IPS DF 6.9 (cell line): ENCODE measurements around the gene CEND1.

Experiments used
- DNase-seq: peaks from one replicate; pipeline ENCODE4 v3.0.0-alpha.2; 2013; ENCODE audit warnings: low read depth, low spot score
- H3K27ac ChIP-seq: one replicate; pipeline ENCODE4 v1.5.1; 2013; ENCODE audit warnings: low read length, control low read depth
- H3K27me3 ChIP-seq: 2 replicates; pipeline ENCODE4 v1.6.1; 2013; ENCODE audit warnings: mild to moderate bottlenecking, low read length; ENCODE audit not compliant: control insufficient read depth, insufficient read depth
- H3K36me3 ChIP-seq: 2 replicates; pipeline ENCODE4 v1.6.1; 2013; ENCODE audit warnings: low read length; ENCODE audit not compliant: control insufficient read depth, insufficient read depth
- H3K4me1 ChIP-seq: 2 replicates; pipeline ENCODE4 v1.6.1; 2013; ENCODE audit warnings: low read length; ENCODE audit not compliant: control insufficient read depth, insufficient read depth
- H3K4me3 ChIP-seq: 2 replicates; pipeline ENCODE4 v1.5.1; 2013; ENCODE audit warnings: mild to moderate bottlenecking, low read length
- H3K9me3 ChIP-seq: 2 replicates; pipeline ENCODE4 v1.6.1; 2013; ENCODE audit warnings: low read length, inconsistent platforms; ENCODE audit not compliant: control insufficient read depth, insufficient read depth
- WGBS: extraction: QIAGEN DNeasy Blood & Tissue Kit; methylation state at CpG from one replicate; pipeline ENCODE4 v1.1.7; 2013; ENCODE audit warnings: mixed read lengths, missing lambda C conversion rate; ENCODE audit not compliant: insufficient read length, insufficient coverage; 5-methylcytosine and 5-hydroxymethylcytosine counted together

The CEND1 gene

GRCh38 chr11:833114-833791 is 43.4 kb upstream of the CEND1 start:
- Histone ChIP-seq H3K4me1 (peaks cover 24% of the 10 kb centered on the region), H3K4me3 (peak overlapping the region; percentile 59), H3K9me3 (no peaks in the 10 kb centered on the region), H3K36me3 (peaks cover 6% of the 10 kb centered on the region), H3K27ac (no peak overlapping the region), H3K27me3 (peaks cover 6% of the 10 kb centered on the region; the same call in 1 of the 2 replicates)
- no peak for DNase-seq
- no CpG with 5 or more reads among the region's 55 CpGs for WGBS

GRCh38 chr11:832529-833113 is 42.7 kb upstream of the CEND1 start, which contains the start of gene CD151:
Gene CD151, plus strand, starts transcription at chr11:832952. Its CDS starts 3,118 bp downstream, at chr11:836070.
- Histone ChIP-seq H3K27me3 (peaks cover 6% of the 10 kb centered on the region; the same call in 1 of the 2 replicates), H3K9me3 (no peaks in the 10 kb centered on the region), H3K4me1 (peaks cover 28% of the 10 kb centered on the region), H3K4me3 (peak within 1 kb of the TSS; percentile 59), H3K36me3 (peaks cover under 1% of the 10 kb centered on the region), H3K27ac (no peak within 1 kb of the TSS)
- WGBS: no CpG with 5 or more reads among the region's 67 CpGs
- DNase-seq: no peak

GRCh38 chr11:831961-832528 is 42.2 kb upstream of the CEND1 start:
- peak overlapping the region; percentile 59; the same call in 1 of the 2 replicates for H3K4me3 ChIP-seq
- no CpG with 5 or more reads among the region's 23 CpGs for WGBS
- no peak overlapping the region for H3K27ac ChIP-seq
- peaks cover 6% of the 10 kb centered on the region; the same call in 1 of the 2 replicates for H3K27me3 ChIP-seq
- no peaks in the 10 kb centered on the region for H3K36me3 ChIP-seq
- H3K4me1 ChIP-seq: peaks cover 28% of the 10 kb centered on the region
- no peak for DNase-seq
- H3K9me3 ChIP-seq: no peaks in the 10 kb centered on the region

- Histone ChIP-seq H3K27me3 (peaks cover 6% of the 10 kb centered on the region; the same call in 1 of the 2 replicates), H3K27ac (no peak overlapping the region), H3K9me3 (no peaks in the 10 kb centered on the region), H3K4me3 (no peak overlapping the region; the same call in 1 of the 2 replicates), H3K36me3 (no peaks in the 10 kb centered on the region), H3K4me1 (peaks cover 28% of the 10 kb centered on the region)
- no CpG with 5 or more reads among the region's 31 CpGs for WGBS
- no peak for DNase-seq
These were observed 41.4 kb upstream of the CEND1 start for GRCh38 chr11:831118-831864.

- Histone ChIP-seq H3K27me3 (peaks cover 6% of the 10 kb centered on the region; the same call in 1 of the 2 replicates), H3K4me3 (peak overlapping the region; percentile 51; the same call in 1 of the 2 replicates), H3K9me3 (no peaks in the 10 kb centered on the region), H3K4me1 (peaks cover 28% of the 10 kb centered on the region), H3K36me3 (no peaks in the 10 kb centered on the region), H3K27ac (no peak overlapping the region)
- no CpG with 5 or more reads among the region's 78 CpGs for WGBS
- no peak for DNase-seq
These were observed 40.6 kb upstream of the CEND1 start for GRCh38 chr11:830295-831117.

GRCh38 chr11:829847-830294 is 40.0 kb upstream of the CEND1 start:
- WGBS: no CpG with 5 or more reads among the region's 39 CpGs
- Histone ChIP-seq H3K27me3 (peaks cover 6% of the 10 kb centered on the region; the same call in 1 of the 2 replicates), H3K27ac (no peak overlapping the region), H3K4me3 (peak overlapping the region; percentile 27; the same call in 1 of the 2 replicates), H3K4me1 (peaks cover 28% of the 10 kb centered on the region), H3K9me3 (no peaks in the 10 kb centered on the region), H3K36me3 (no peaks in the 10 kb centered on the region)
- DNase-seq: no peak

- no CpG with 5 or more reads among the region's 40 CpGs for WGBS
- no peaks in the 10 kb centered on the region for H3K9me3 ChIP-seq
- peaks cover 24% of the 10 kb centered on the region for H3K4me1 ChIP-seq
- peaks cover 3% of the 10 kb centered on the region; the same call in 1 of the 2 replicates for H3K36me3 ChIP-seq
- no peak for DNase-seq
- H3K4me3 ChIP-seq: peak overlapping the region; percentile 27; the same call in 1 of the 2 replicates
- peaks cover 6% of the 10 kb centered on the region; the same call in 1 of the 2 replicates for H3K27me3 ChIP-seq
- H3K27ac ChIP-seq: no peak overlapping the region
These were observed 39.4 kb upstream of the CEND1 start for GRCh38 chr11:829176-829846.

GRCh38 chr11:828506-829175 is 38.8 kb upstream of the CEND1 start:
- Histone ChIP-seq H3K9me3 (no peaks in the 10 kb centered on the region), H3K27me3 (peaks cover 6% of the 10 kb centered on the region; the same call in 1 of the 2 replicates), H3K27ac (no peak overlapping the region), H3K4me1 (peaks cover 21% of the 10 kb centered on the region), H3K4me3 (no peak overlapping the region; the same call in 1 of the 2 replicates), H3K36me3 (peaks cover 9% of the 10 kb centered on the region; the same call in 1 of the 2 replicates)
- no peak for DNase-seq
- WGBS: no CpG with 5 or more reads among the region's 21 CpGs

- Histone ChIP-seq H3K4me3 (peak within 1 kb of the TSS; percentile 49; the same call in 1 of the 2 replicates), H3K27ac (no peak within 1 kb of the TSS), H3K4me1 (peaks cover 21% of the 10 kb centered on the region), H3K27me3 (peaks cover 6% of the 10 kb centered on the region; the same call in 1 of the 2 replicates), H3K36me3 (peaks cover 9% of the 10 kb centered on the region; the same call in 1 of the 2 replicates), H3K9me3 (no peaks in the 10 kb centered on the region)
- no CpG with 5 or more reads among the region's 5 CpGs for WGBS
- DNase-seq: no peak
These were observed 38.0 kb upstream of the CEND1 start, which contains the start of gene CRACR2B for GRCh38 chr11:827897-828192. Gene CRACR2B, plus strand, starts transcription at chr11:827919. Its CDS starts 689 bp downstream, at chr11:828608.
